Measurements from ENCODE around the gene ADAMTSL1.

DNA sequence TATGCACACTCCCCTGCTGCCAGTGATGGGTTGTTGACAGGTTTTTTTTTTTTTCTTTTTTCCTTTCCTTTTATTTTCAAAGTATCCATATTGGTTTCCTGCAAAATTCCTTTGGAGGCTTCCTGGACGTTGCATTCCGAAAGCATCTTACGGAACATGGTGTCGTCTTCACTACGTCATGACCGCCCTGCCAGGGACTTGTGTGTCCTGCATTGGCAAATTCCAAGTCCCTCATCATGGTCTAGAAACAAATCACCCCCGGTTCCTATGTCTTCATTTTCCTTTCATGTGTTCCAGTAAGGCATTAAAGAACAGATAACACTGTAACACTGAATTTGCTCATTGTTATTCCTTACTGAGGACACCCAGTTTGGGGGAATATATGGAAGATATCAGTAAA, 35.0 kb upstream of the ADAMTSL1 start:
- no peak for TF ChIP-seq CTCF (IDR thresholded peaks at IDR 0.05)
- TF ChIP-seq POLR2A (IDR thresholded peaks at IDR 0.05) = no peak
